ENCODE data around the gene NR2F2.

Gene NR2F2

GRCh38 chr15:96353930-96354730 lies 23.6 kb downstream of the NR2F2 start:
- no peak for DNase-seq (ENCODE audit: low spot score)

GRCh38 chr15:96354731-96355567 lies 24.4 kb downstream of the NR2F2 start:
- no peak for DNase-seq (ENCODE audit: low spot score)

GRCh38 chr15:96355568-96356187 lies 25.2 kb downstream of the NR2F2 start:
- no peak for DNase-seq (ENCODE audit: low spot score)

GRCh38 chr15:96356494-96357455 lies 26.3 kb downstream of the NR2F2 start:
- DNase-seq (ENCODE audit: low spot score) = peak; percentile 52

- no peak for DNase-seq (ENCODE audit: low spot score)
Observed at GRCh38 chr15:96358001-96358801, 27.7 kb downstream of the NR2F2 start.

- DNase-seq (ENCODE audit: low spot score) = no peak
Observed at GRCh38 chr15:96358821-96359615, 28.5 kb downstream of the NR2F2 start.

- DNase-seq (ENCODE audit: low spot score) = no peak
Observed at GRCh38 chr15:96359616-96360521, 29.4 kb downstream of the NR2F2 start.

- no peak for DNase-seq (ENCODE audit: low spot score)
Observed at GRCh38 chr15:96360581-96361308, 30.2 kb downstream of the NR2F2 start.

GRCh38 chr15:96361309-96362010 lies 31.0 kb downstream of the NR2F2 start:
- no peak for DNase-seq (ENCODE audit: low spot score)

- no peak for DNase-seq (ENCODE audit: low spot score)
Observed at GRCh38 chr15:96362011-96362754, 31.7 kb downstream of the NR2F2 start.

GRCh38 chr15:96362755-96363651 lies 32.5 kb downstream of the NR2F2 start:
- no peak for DNase-seq (ENCODE audit: low spot score)

- no peak for DNase-seq (ENCODE audit: low spot score)
Observed at GRCh38 chr15:96363707-96364106, 33.2 kb downstream of the NR2F2 start.

- DNase-seq (ENCODE audit: low spot score) = no peak
Observed at GRCh38 chr15:96365781-96366525, 35.5 kb downstream of the NR2F2 start.

GRCh38 chr15:96366526-96366877 lies 36.0 kb downstream of the NR2F2 start:
- no peak for DNase-seq (ENCODE audit: low spot score)

Measured in CD4-positive, alpha-beta T cell treated with Interleukin-2 at 100 ng/mL for 4 hours (primary cell).